OCI-LY1 (cell line): ENCODE data around the gene GGNBP2.

Source experiments
- H2AFZ ChIP-seq: fragments of 200-600 bp; sonication (generic), shearing (Covaris generic); 2 replicates; pipeline ENCODE4 v1.6.0; 2014; ENCODE audit warnings: antibody characterized with exemption, mild to moderate bottlenecking, low read length
- H3F3A ChIP-seq: fragments of 200-600 bp; sonication (generic), shearing (Covaris generic); 2 replicates; pipeline ENCODE4 v1.6.0; 2014; ENCODE audit warnings: mild to moderate bottlenecking, antibody characterized with exemption, low read length, moderate library complexity; ENCODE audit not compliant: insufficient read depth
- H3K27ac ChIP-seq: fragments of 200-600 bp; sonication (generic); 2 replicates; pipeline ENCODE4 v1.5.1; 2014; ENCODE audit warnings: low read length, mixed run types, mild to moderate bottlenecking, low read depth; ENCODE audit not compliant: poor library complexity, severe bottlenecking
- H3K27me3 ChIP-seq: fragments of 200-600 bp; sonication (generic); 2 replicates; pipeline ENCODE4 v1.6.0; 2014; ENCODE audit warnings: antibody characterized with exemption, mild to moderate bottlenecking, low read length, moderate library complexity; ENCODE audit not compliant: insufficient read depth
- H3K36me3 ChIP-seq: fragments of 200-600 bp; sonication (generic); 2 replicates; pipeline ENCODE4 v1.6.1; 2014; ENCODE audit warnings: mild to moderate bottlenecking, antibody characterized with exemption, low read length, moderate library complexity, mixed read lengths; ENCODE audit not compliant: insufficient read depth
- H3K4me1 ChIP-seq: fragments of 200-600 bp; sonication (generic); 2 replicates; pipeline ENCODE4 v1.5.1; 2014; ENCODE audit warnings: mild to moderate bottlenecking, low read length, moderate library complexity; ENCODE audit not compliant: insufficient read depth, severe bottlenecking
- H3K4me2 ChIP-seq: fragments of 200-600 bp; sonication (generic), shearing (Covaris generic); 2 replicates; pipeline ENCODE4 v1.6.1; 2014; ENCODE audit warnings: low read length
- H3K4me3 ChIP-seq: fragments of 200-600 bp; sonication (generic); 2 replicates; pipeline ENCODE4 v1.5.1; 2014; ENCODE audit warnings: low read length, low read depth, mild to moderate bottlenecking, mixed read lengths; ENCODE audit not compliant: poor library complexity, severe bottlenecking
- H3K79me2 ChIP-seq: fragments of 200-600 bp; shearing (Covaris generic); 2 replicates; pipeline ENCODE4 v1.6.1; 2016; ENCODE audit warnings: mixed run types, low read length, mixed read lengths; ENCODE audit not compliant: insufficient read depth
- H3K9ac ChIP-seq: fragments of 200-600 bp; sonication (generic), shearing (Covaris generic); 2 replicates; pipeline ENCODE4 v1.6.1; 2014; ENCODE audit warnings: mild to moderate bottlenecking, low read length, mixed read lengths
- H3K9me2 ChIP-seq: fragments of 200-600 bp; sonication (generic), shearing (Covaris generic); 2 replicates; pipeline ENCODE4 v1.6.1; 2014; ENCODE audit warnings: low read depth, mild to moderate bottlenecking, low read length, mixed read lengths
- H3K9me3 ChIP-seq: fragments of 200-600 bp; shearing (Covaris generic); 2 replicates; pipeline ENCODE4 v1.6.1; 2014; ENCODE audit warnings: low read length, mixed read lengths
- H4K20me1 ChIP-seq: fragments of 200-600 bp; sonication (generic), shearing (Covaris generic); 2 replicates; pipeline ENCODE4 v1.6.0; 2016; ENCODE audit warnings: mild to moderate bottlenecking, low read length; ENCODE audit not compliant: insufficient read depth
- EZH2 ChIP-seq: fragments of 200-600 bp; sonication (generic), shearing (Covaris generic); IDR thresholded peaks from 2 replicates; pipeline ENCODE4 v1.8.0; 2017; ENCODE audit warnings: borderline replicate concordance, mixed run types, mild to moderate bottlenecking, antibody characterized with exemption, low read length, moderate library complexity, mixed read lengths
- TF ChIP-seq, protein P1 (sequence below): fragments of 200-600 bp; sonication (generic), shearing (Covaris generic); IDR thresholded peaks from 2 replicates; pipeline ENCODE4 v1.5.1; 2017; ENCODE audit warnings: mild to moderate bottlenecking, antibody characterized with exemption, low read length, moderate library complexity, mixed read lengths

Gene GGNBP2

DNA sequence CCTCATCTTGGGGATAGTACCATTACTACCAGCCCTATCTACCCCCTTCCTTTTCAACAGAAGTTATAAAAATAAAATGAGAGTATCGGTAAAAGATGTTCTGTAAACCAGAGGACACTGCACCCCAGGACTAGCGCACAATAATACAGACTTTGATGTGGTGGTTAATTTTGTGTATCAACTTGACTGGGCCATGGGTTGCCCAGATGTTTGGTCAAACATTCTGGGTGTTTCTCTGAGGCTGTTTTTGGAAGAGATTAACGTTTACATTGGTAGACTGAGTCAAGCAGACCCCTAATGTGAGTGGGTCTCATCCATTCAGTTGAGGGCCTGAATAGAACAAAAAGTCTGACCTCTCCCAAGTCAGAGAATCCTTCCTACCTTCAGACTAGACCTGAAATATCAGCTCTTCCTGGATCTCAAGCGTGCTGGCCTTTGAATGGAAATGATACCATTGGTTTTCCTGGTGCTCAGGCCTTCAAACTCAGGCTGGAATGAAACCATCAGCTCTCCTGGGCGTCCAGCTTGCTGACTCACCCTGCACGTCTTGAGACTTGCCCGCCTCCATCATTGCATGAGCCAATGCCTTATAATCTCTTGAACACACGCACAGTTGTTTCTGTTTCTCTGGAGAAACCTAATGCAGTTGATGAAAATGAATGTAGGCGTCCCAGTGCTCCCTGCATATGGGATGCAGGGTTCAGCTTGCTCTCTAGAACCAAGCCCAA, 66.8 kb downstream of the GGNBP2 start:
- Histone ChIP-seq H3K79me2 (no peaks in the 10 kb centered on the region), H3K27me3 (no peaks in the 10 kb centered on the region), H4K20me1 (no peaks in the 10 kb centered on the region), H3K36me3 (peaks cover 5% of the 10 kb centered on the region), H3K9me3 (no peaks in the 10 kb centered on the region), H3K9me2 (no peaks in the 10 kb centered on the region), H3K4me2 (no peak overlapping the region), H3K27ac (no peak overlapping the region), H3K9ac (no peak overlapping the region), H3K4me1 (peaks cover 14% of the 10 kb centered on the region), H2AFZ (no peak overlapping the region), H3K4me3 (no peak overlapping the region), H3F3A (no peaks in the 10 kb centered on the region)
- TF ChIP-seq EZH2, result no peak
- TF ChIP-seq, protein P1, sequence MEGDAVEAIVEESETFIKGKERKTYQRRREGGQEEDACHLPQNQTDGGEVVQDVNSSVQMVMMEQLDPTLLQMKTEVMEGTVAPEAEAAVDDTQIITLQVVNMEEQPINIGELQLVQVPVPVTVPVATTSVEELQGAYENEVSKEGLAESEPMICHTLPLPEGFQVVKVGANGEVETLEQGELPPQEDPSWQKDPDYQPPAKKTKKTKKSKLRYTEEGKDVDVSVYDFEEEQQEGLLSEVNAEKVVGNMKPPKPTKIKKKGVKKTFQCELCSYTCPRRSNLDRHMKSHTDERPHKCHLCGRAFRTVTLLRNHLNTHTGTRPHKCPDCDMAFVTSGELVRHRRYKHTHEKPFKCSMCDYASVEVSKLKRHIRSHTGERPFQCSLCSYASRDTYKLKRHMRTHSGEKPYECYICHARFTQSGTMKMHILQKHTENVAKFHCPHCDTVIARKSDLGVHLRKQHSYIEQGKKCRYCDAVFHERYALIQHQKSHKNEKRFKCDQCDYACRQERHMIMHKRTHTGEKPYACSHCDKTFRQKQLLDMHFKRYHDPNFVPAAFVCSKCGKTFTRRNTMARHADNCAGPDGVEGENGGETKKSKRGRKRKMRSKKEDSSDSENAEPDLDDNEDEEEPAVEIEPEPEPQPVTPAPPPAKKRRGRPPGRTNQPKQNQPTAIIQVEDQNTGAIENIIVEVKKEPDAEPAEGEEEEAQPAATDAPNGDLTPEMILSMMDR, result no peak

DNA sequence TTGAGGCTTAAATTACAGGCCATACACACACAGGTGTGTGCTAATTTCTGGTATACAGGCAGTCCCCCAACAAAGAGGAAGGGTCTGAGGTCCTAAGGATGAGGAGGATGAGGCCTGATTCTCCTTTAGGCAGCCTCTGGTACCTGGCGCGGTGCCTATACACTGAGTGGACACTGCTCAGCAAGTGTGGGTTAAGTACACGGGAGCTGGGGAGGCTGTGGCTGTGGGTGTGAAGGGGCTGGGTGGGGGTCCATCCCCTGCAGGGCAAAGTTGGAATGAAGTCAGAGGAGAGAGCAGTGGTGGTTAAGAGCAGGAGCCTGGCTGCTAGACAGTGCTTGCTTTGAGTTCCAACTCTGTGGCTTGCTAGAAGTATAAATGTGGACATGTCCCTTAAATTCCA, 67.6 kb downstream of the GGNBP2 start:
- Histone ChIP-seq H2AFZ (no peak overlapping the region), H3K4me2 (no peak overlapping the region), H3K9me2 (no peaks in the 10 kb centered on the region), H3K9ac (no peak overlapping the region), H3K79me2 (no peaks in the 10 kb centered on the region), H3F3A (no peaks in the 10 kb centered on the region), H3K4me1 (peaks cover 14% of the 10 kb centered on the region), H3K4me3 (no peak overlapping the region), H4K20me1 (no peaks in the 10 kb centered on the region), H3K36me3 (peaks cover 5% of the 10 kb centered on the region), H3K27me3 (no peaks in the 10 kb centered on the region), H3K27ac (no peak overlapping the region), H3K9me3 (no peaks in the 10 kb centered on the region)
- TF ChIP-seq EZH2, result no peak
- TF ChIP-seq, protein P1, result no peak

DNA sequence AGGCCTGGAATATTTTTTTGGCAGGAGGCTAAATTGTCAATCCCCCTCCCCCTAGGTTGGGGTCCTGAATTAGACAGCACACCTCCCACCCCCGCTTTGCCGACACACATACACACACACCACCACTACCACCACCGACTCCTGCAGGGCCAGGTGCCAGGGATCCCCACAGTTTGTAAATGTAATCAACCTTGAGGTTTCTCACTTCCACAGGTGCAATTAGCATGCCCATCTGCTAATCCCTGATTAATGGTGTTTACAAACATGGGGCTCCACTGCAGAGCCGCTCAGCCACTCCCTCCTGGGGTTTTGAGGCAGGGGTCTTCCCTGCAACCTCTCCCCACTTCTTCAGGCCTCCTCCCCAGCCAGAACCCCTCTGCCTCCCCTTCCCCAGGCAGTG, 68.4 kb downstream of the GGNBP2 start:
- Histone ChIP-seq H3K4me2 (no peak overlapping the region), H3F3A (no peaks in the 10 kb centered on the region), H4K20me1 (no peaks in the 10 kb centered on the region), H3K9me3 (no peaks in the 10 kb centered on the region), H2AFZ (no peak overlapping the region), H3K9ac (no peak overlapping the region), H3K4me3 (no peak overlapping the region), H3K4me1 (peaks cover 11% of the 10 kb centered on the region), H3K27ac (no peak overlapping the region), H3K79me2 (no peaks in the 10 kb centered on the region), H3K36me3 (peaks cover 5% of the 10 kb centered on the region), H3K9me2 (no peaks in the 10 kb centered on the region), H3K27me3 (no peaks in the 10 kb centered on the region)
- no peak for TF ChIP-seq EZH2
- TF ChIP-seq, protein P1, result no peak
